Measurements from ENCODE around the gene DISC1. TPM values are rescaled to one million over a fixed set of nuclear protein-coding genes. Genes with fewer than 3 reads are reported as not detected.
"Not testable (repeated sequence)": the region's sequence is repeated elsewhere in the genome, so short reads cannot be mapped to it uniquely, and the experiment has no call there.

Gene DISC1
- total RNA-seq, 2 experiments from 2014 or later: 9.8 to 11.2 TPM

DNA sequence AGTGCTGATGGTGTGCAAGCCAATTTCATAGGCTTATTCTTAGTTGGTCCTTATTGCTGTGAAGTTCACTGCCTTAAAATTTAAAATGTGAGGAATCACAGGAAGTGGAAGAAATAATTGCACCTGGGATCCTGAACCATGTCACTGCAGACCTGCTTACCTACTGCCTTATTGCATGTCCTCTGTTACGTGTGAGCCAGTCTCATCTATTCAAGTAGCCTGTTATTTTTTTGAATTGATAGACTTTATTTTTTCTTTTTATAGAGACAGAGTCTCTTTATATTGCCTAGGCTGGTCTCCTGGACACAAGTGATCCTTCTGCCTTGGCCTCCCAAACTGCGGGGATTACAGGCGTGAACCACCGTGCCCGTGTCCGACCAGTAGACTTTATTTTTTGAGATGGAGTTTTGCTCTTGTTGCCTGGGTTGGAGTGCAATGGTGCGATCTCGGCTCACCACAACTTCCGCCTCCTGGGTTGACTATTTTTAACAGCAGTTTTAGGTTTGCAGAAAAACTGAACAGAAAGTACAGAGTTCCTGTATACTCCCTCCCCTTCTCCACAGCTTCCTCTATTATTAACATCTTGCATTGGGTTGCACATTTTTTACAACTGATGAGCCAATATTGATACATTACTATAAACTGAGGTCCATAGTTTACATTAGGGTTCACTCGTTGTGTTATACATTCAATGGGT lies 14.0 kb upstream of the DISC1 start:
- peaks cover 26% of the 10 kb centered on the region for H3K36me3 Mint-ChIP-seq
- H3K4me3 Mint-ChIP-seq: peak overlapping the region; percentile 74
- peak; percentile 70 for DNase-seq
- H3K27me3 Mint-ChIP-seq: no peaks in the 10 kb centered on the region
- POLR2A ChIA-PET: interaction anchor here (0.9 to 1.8 kb wide), 3 partner anchors 14 to 275 kb away, joined by 3 to 10 read pairs (median 3); partner anchors contain the start of genes DISC1, EXOC8 and SPRTN
- peaks cover 17% of the 10 kb centered on the region for H3K9me3 Mint-ChIP-seq
- peak; percentile 93 for ATAC-seq (ENCODE audit: low read depth)
- H3K4me1 Mint-ChIP-seq: peaks cover 47% of the 10 kb centered on the region
- H3K27ac Mint-ChIP-seq: peak overlapping the region; percentile 88

DNA sequence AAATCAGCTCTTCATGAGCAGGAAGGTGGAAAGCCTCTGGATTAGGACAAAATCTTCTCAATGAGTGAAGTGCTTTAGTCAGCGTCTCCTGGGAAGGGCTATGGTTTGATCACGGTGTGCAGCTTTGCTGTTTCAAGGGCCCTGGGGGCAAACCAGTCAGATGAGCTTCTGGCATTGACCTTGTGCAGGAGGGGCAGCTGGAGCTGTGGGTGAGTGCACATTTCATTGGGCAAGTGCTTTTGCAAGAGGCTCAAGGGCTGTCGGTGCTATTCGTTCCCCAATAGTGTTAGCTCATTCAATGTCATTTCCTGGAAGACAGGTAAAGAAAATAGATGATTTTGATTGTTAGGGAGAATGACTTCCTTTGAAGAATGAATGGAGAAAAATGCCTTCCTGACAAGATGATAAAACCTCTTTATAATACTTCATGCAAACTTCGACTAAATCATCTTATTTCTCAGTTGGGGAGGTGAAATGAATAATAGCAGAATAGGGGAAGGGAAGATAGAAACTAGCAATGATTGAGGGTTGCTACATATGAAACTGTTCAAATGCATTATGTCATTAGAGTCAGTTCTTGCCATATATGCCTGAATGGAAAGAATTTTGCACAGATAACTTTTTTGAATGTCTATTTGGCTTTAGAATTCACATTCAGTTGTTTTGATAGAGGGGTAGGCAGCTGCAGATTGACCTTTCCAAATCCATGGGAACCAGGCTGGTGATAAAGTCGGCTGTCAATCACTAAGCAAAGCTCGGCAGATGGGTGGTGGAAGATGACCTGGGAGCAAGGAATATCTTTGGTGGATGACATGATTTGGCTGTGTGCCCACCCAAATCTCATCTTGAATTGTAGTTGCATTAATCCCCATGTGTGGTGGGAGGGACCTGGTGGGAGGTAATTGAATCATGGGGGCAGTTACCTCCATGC lies 12.9 kb upstream of the DISC1 start:
- Mint-ChIP-seq H3K4me1 (peaks cover 48% of the 10 kb centered on the region), H3K27me3 (no peaks in the 10 kb centered on the region), H3K27ac (peak overlapping the region; percentile 88), H3K36me3 (peaks cover 26% of the 10 kb centered on the region), H3K9me3 (peaks cover 17% of the 10 kb centered on the region), H3K4me3 (peak overlapping the region; percentile 74)
- ATAC-seq (ENCODE audit: low read depth): no peak
- POLR2A ChIA-PET: interaction anchor here (1.4 to 1.8 kb wide), 2 partner anchors 12 to 276 kb away, joined by 3 to 10 read pairs; partner anchors contain the start of genes DISC1, EXOC8 and SPRTN
- DNase-seq: peak; percentile 40

DNA sequence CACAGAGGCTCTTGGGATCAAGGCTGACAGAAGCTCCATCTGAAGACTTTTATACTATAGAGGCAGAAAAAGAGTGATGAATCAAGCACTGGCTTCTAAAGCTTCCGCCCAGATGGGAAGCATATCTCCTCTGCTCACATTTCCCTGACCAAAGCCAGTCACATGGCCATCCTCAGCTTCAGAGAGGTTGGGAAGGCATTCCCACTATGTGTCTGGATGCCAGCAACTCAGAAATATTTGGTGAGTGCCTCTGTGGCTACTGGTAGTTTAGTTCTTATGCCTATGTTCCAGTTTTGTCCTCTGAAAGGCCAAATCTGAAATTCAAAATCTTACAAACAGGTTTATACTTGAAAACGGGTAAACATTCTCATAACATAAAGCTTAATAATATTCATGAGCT lies 9.9 kb upstream of the DISC1 start:
- DNase-seq: no peak
- Mint-ChIP-seq H3K9me3 (peaks cover 11% of the 10 kb centered on the region), H3K4me1 (peaks cover 40% of the 10 kb centered on the region), H3K27ac (peak overlapping the region; percentile 1), H3K4me3 (no peak overlapping the region), H3K27me3 (peaks cover 9% of the 10 kb centered on the region), H3K36me3 (peaks cover 17% of the 10 kb centered on the region)
- POLR2A ChIA-PET: interaction anchor here (0.6 kb wide), 1 partner anchor 10 kb away, joined by 3 read pairs; the partner anchor contains the start of gene DISC1
- ATAC-seq (ENCODE audit: low read depth): no peak

DNA sequence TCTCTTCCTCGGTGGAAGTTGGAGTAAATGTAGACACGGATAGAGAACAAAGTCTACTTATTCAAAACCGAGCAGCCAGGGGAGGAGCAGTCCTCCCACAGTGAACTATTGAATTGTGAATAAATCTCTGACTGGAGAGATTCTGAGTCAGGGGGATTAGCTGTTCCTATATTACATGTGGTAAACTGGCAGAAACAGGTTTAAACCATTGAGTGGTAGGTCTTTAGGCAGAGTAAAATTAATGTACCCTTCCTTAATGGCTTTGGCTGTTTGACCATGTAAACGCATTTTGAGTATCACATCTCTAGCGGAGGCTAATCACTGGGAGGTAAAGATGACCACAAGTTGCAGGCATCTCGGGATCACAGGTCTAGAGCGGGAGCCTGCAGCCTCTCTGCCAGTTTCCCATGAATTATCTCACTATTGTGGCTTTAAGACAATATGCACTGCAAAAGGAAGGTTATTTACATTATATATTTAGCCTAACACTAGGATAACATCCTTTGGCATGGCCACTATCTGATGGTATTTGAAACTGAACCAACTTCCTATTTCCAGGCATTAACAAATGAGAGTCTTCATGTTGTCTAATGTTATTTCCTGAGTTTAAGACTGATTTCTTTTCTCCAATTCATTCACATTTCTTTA lies 7.9 kb upstream of the DISC1 start:
- H3K27me3 Mint-ChIP-seq: peaks cover 27% of the 10 kb centered on the region
- peaks cover 20% of the 10 kb centered on the region for H3K4me1 Mint-ChIP-seq
- H3K27ac Mint-ChIP-seq: no peak overlapping the region
- H3K36me3 Mint-ChIP-seq: peaks cover 17% of the 10 kb centered on the region
- POLR2A ChIA-PET: no interaction called here
- H3K4me3 Mint-ChIP-seq: no peak overlapping the region
- H3K9me3 Mint-ChIP-seq: peaks cover 10% of the 10 kb centered on the region
- DNase-seq (no peak), ATAC-seq (ENCODE audit: low read depth) (no peak)

DNA sequence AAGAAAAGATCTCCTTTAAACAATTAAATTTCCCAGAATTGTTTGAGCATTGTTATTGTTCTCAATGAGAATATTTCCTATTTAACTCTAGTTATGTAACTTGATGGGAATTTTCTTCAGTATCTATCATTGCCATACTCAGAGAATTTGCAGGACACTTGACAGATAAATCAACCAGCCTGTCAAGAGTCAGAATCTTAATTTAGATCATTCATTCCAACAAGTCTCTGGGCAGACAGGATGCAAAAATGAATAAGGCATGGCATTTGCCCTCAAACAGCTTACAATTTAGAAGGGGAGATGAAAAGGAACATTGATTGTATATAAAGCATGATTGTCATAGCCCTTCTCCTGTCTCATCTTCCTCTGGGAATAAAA lies 7.3 kb upstream of the DISC1 start:
- no peak for ATAC-seq (ENCODE audit: low read depth)
- H3K27ac Mint-ChIP-seq: no peak overlapping the region
- H3K4me3 Mint-ChIP-seq: no peak overlapping the region
- no peak for DNase-seq
- peaks cover 12% of the 10 kb centered on the region for H3K36me3 Mint-ChIP-seq
- H3K4me1 Mint-ChIP-seq: peaks cover 14% of the 10 kb centered on the region
- POLR2A ChIA-PET: no interaction called here
- peaks cover 6% of the 10 kb centered on the region for H3K9me3 Mint-ChIP-seq
- H3K27me3 Mint-ChIP-seq: peaks cover 29% of the 10 kb centered on the region

DNA sequence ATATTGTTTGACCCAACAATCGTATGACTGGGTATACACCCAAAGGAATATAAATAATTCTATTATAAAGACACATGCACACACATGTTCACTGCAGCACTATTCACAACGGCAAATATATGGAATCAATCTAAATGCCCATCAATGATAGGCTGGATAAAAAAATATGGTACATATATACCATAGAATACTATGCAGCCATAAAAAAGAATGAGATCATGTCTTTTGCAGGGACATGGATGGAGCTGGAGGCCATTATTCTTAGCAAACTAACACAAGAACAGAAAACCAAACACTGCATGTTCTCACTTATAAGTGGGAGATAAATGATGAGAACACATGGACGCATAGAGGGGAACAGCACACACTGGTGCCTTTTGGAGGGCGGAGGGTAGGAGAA lies 1.5 kb upstream of the DISC1 start:
- peaks cover 31% of the 10 kb centered on the region for H3K27me3 Mint-ChIP-seq
- not testable (repeated sequence) for H3K27ac Mint-ChIP-seq; H3K36me3 Mint-ChIP-seq; H3K9me3 Mint-ChIP-seq; DNase-seq; H3K4me3 Mint-ChIP-seq; ATAC-seq (ENCODE audit: low read depth)
- POLR2A ChIA-PET: interaction anchor here (2.1 kb wide), 1 partner anchor 12 kb away, joined by 10 read pairs; no protein-coding TSS in a partner anchor
- peaks cover 16% of the 10 kb centered on the region for H3K4me1 Mint-ChIP-seq

DNA sequence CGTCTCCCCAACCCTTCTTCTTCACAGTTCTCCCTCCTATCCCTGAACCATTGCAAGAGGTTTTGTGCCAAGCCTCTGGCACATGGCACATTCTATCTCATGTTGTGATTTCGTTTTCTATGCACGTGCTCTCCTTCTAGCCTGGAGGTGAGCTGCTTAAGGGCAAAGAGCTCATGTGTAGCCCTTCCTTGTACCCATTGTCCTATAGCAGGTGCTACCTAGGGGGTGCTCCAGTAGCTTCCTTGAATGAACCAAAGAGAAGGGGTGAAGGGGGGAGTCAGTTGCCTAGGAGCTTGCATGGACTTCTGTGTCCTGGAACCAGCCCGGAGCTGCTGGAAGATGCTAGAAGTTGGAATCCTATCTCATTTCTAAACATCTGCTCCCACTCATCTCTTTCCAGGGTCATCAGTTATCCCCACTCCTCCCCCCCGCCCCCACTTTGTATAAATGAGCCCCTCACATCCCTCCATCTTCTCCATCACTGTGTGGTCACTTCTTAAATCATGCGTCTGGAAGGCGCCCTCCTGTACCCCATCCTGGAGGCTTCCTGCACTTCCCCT lies 535 bp upstream of the DISC1 start:
- H3K36me3 Mint-ChIP-seq: peaks cover 3% of the 10 kb centered on the region
- POLR2A ChIA-PET: interaction anchor here (1.0 to 2.1 kb wide), 3 partner anchors 9 to 14 kb away, joined by 3 to 10 read pairs (median 3); no protein-coding TSS in a partner anchor
- peaks cover 24% of the 10 kb centered on the region for H3K27me3 Mint-ChIP-seq
- H3K27ac Mint-ChIP-seq: peak overlapping the region; percentile 84
- peak; percentile 27 for ATAC-seq (ENCODE audit: low read depth)
- no peaks in the 10 kb centered on the region for H3K9me3 Mint-ChIP-seq
- H3K4me3 Mint-ChIP-seq: peak overlapping the region; percentile 88
- H3K4me1 Mint-ChIP-seq: peaks cover 20% of the 10 kb centered on the region
- DNase-seq: peak; percentile 33

DNA sequence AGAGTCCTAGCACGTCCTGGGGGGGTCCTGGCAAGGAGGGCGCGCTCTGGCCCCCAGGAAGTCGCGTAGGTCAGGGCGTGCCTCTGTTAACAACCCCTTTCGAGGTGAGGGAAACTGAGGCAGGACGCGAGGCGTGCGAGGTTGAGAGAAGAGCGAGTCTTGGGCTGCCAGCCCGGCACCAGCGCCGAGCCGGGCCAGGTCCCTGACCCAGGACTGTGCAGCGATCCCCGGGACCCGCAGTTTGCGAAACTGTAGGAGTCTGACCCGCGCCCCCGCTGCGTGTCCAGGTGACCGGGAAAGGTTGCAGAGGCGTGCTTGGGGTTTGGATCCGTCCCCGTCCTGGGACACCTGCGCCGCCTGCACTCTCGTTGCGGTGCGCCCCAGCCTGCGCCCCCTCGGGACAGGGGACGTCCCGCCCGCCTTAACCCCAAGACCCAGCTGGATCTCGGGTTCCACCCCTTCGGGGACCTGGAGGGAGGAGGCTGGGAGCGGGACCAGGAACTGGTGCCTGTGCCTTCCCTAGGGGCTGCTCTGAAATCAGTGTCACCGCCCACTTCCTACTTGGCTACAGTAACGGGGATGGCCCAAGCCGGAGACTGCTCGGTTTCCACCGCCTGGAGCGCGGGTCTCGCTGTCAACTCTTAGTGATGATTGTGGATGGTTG lies 493 bp downstream of the DISC1 start:
- Mint-ChIP-seq H3K27me3 (peaks cover 20% of the 10 kb centered on the region), H3K27ac (peak overlapping the region; percentile 70), H3K4me1 (peaks cover 20% of the 10 kb centered on the region), H3K36me3 (peaks cover 3% of the 10 kb centered on the region), H3K4me3 (peak overlapping the region; percentile 88), H3K9me3 (no peaks in the 10 kb centered on the region)
- POLR2A ChIA-PET: interaction anchor here (0.6 to 2.1 kb wide), 4 partner anchors 10 to 48 kb away, joined by 3 to 10 read pairs (median 3); no protein-coding TSS in a partner anchor
- DNase-seq: peak; percentile 64
- ATAC-seq (ENCODE audit: low read depth): peak; percentile 68

DNA sequence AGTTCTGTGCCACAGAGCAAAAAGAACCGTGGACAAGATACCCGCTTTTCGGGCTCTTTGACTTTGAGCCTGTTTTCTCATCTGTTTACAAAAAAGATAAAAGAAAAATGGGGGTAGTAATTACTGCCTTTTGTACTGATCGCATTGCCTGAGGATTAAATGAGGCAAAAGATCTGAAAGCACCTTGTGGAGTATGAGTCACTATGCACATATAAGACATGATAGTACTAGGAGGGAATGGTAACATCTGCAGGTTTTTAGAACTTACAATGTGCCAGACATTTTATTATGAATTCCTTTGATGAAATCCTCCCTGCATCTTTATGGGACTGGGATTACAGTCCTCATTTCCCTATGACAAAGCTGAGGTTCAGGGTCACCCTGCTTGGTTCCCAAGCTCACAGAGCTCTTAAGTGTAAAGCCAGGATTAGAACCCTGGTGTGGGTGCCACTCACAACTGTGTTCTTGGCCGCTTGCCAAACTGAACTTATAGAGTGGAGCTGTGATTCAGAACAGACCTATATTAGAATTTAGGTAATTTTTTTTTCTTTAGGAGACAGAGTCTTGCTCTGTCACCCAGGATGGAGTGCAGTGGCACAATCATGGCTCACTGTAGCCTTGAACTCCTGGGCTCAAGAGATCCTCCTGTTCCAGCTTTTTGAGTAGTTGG lies 1.8 kb downstream of the DISC1 start:
- POLR2A ChIA-PET: interaction anchor here (0.6 kb wide), 2 partner anchors 195 to 627 kb away, joined by 3 to 7 read pairs; no protein-coding TSS in a partner anchor
- Mint-ChIP-seq H3K36me3 (peaks cover 3% of the 10 kb centered on the region), H3K27ac (peak overlapping the region; percentile 68), H3K4me3 (peak overlapping the region; percentile 88), H3K9me3 (no peaks in the 10 kb centered on the region), H3K27me3 (peaks cover 7% of the 10 kb centered on the region), H3K4me1 (peaks cover 20% of the 10 kb centered on the region)
- DNase-seq: no peak
- no peak for ATAC-seq (ENCODE audit: low read depth)

DNA sequence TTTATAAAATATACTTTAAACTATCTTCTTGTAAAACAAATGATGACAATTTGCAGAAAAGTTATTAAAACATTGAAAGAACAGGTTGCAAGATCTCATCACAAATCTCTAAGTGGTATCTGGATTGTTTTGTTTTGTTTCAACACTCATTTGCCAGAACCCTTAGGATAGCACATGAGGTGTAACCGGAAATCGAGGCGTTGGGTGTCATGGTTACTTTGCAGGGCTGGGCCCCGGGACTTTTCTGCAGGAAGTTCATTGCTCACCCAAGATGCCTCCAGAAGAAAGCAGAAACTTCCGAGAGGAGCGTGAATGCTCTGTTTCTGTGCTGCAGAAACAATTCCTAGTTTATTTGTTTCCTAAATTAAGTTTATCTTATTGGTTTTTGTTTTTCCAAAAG lies 2.5 kb downstream of the DISC1 start:
- Mint-ChIP-seq H3K27ac (no peak overlapping the region), H3K36me3 (peaks cover 1% of the 10 kb centered on the region), H3K9me3 (no peaks in the 10 kb centered on the region), H3K27me3 (peaks cover 2% of the 10 kb centered on the region), H3K4me3 (peak overlapping the region; percentile 10), H3K4me1 (peaks cover 20% of the 10 kb centered on the region)
- DNase-seq (no peak), ATAC-seq (ENCODE audit: low read depth) (no peak)
- POLR2A ChIA-PET: interaction anchor here (0.6 kb wide), 1 partner anchor 196 kb away, joined by 3 read pairs; no protein-coding TSS in a partner anchor

DNA sequence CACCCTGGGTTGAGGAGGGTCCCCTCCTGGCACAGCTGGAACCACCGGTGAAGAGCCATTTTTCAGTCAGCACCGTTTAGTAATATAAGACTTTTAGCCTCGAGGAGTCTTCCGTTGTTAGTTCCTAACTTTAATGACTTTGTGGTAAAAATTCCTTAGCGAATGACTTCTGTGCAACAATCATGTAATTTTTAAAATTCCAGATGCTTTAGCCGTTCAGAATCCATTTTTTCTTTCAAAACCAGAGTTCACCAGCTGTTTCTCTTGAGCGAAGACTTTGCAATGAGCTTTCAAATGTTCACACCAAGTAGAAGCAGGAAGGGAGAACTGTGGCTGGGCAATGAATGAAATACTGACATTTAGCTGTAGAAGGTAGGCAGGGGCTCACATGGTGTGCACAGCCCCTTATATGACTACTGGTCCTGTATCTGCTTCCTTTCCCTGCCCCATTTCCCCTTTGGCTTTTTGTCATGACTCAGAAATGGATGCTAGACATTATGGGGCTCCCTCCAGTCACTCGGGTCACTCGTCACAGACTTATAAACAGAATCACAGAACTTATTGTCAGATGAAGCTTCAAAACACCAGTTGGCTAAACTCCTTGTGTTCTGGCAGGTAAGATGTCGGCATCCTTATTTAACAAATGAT lies 4.1 kb downstream of the DISC1 start:
- Mint-ChIP-seq H3K4me3 (no peak overlapping the region), H3K36me3 (peaks cover 1% of the 10 kb centered on the region), H3K27me3 (no peaks in the 10 kb centered on the region), H3K27ac (no peak overlapping the region), H3K9me3 (no peaks in the 10 kb centered on the region), H3K4me1 (peaks cover 20% of the 10 kb centered on the region)
- POLR2A ChIA-PET: no interaction called here
- no peak for ATAC-seq (ENCODE audit: low read depth)
- no peak for DNase-seq
